GM10266 (cell line): ENCODE measurements around the gene KPNA1.
"Not testable (repeated sequence)": the region's sequence is repeated elsewhere in the genome, so short reads cannot be mapped to it uniquely, and the experiment has no call there.

ENCODE experiments used
- DNase-seq: peaks from one replicate; pipeline ENCODE4 v3.0.0; 2012; ENCODE audit errors: extremely low spot score
- CTCF ChIP-seq: IDR thresholded peaks from 2 replicates; pipeline ENCODE4 v1.5.1; 2012; ENCODE audit warnings: mild to moderate bottlenecking, low read depth; ENCODE audit not compliant: control insufficient read depth, insufficient read depth; ENCODE audit errors: missing control alignments

The KPNA1 gene

GRCh38 chr3:122510878-122511535, 3.7 kb downstream of the KPNA1 start:
- no peak for TF ChIP-seq CTCF
- no peak for DNase-seq

- not testable (repeated sequence) for DNase-seq
These were observed 5.8 kb downstream of the KPNA1 start for GRCh38 chr3:122508944-122509343.

GRCh38 chr3:122508135-122508914, 6.4 kb downstream of the KPNA1 start:
- no peak for TF ChIP-seq CTCF

GRCh38 chr3:122506450-122506849, 8.3 kb downstream of the KPNA1 start:
- no peak for DNase-seq
- TF ChIP-seq CTCF = no peak

More at GRCh38 chr3:122508135-122508914, 6.4 kb downstream of the KPNA1 start:
- no peak for DNase-seq

GRCh38 chr3:122505676-122506075, 9.1 kb downstream of the KPNA1 start:
- DNase-seq = no peak
- no peak for TF ChIP-seq CTCF

GRCh38 chr3:122502941-122503340, 11.8 kb downstream of the KPNA1 start:
- TF ChIP-seq CTCF = no peak
- no peak for DNase-seq

- DNase-seq = no peak
These were observed 12.6 kb downstream of the KPNA1 start for GRCh38 chr3:122502139-122502538.

GRCh38 chr3:122500964-122501363, 13.8 kb downstream of the KPNA1 start:
- DNase-seq = not testable (repeated sequence)

More at GRCh38 chr3:122502139-122502538, 12.6 kb downstream of the KPNA1 start:
- TF ChIP-seq CTCF = no peak
